HG03095 (cell line): ENCODE results near the gene FIP1L1.

ENCODE experiments used
- ATAC-seq: cut with Tn5 transposase; IDR thresholded peaks from one replicate; pipeline ENCODE4 v1.9.1; 2021; ENCODE audit warnings: moderate library complexity; ENCODE audit not compliant: unreplicated experiment

FIP1L1 gene

GRCh38 chr4:53499791-53500190, 122.3 kb downstream of the FIP1L1 start:
- ATAC-seq, result no peak

DNA sequence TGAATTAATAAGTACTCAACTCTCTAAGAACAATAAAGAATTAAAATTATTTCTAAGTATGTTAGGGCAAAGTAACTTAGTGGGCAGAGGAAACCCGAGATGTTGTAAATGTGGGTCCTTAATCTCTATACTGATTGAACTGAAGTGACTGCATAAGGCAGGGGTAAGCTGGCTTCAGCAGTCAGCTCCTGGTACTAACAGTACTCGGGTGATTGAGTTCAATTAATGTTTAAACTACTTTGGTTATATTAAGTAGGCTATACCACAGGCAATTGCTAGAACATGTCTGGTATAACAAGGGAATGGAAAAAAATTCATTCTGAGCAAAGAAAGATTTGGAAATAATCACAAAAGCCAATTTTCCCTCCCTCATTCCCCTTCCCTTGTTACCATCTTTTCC, 123.1 kb downstream of the FIP1L1 start:
- no peak for ATAC-seq

DNA sequence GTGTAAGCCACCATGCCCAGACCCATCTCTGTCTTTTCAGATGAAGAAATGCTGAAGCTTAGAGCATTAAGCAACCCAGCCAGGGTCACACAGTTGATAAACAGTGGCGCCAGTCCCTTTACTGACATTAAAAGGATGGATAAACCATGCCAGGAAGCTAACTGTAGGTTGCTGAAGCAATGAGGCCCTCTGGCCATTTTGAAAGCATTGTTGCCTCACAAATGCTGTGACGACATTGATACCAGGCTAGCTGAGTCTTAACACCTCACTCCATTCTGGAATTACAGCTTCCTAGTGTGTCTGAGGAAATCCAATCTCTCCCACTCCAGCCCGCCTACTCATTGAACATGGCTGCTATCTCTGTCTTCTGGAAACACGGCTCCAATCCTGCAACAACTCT, 124.1 kb downstream of the FIP1L1 start:
- no peak for ATAC-seq

GRCh38 chr4:53502094-53502493, 124.7 kb downstream of the FIP1L1 start:
- no peak for ATAC-seq

GRCh38 chr4:53505947-53506346, 128.5 kb downstream of the FIP1L1 start:
- no peak for ATAC-seq

GRCh38 chr4:53507058-53507457, 129.6 kb downstream of the FIP1L1 start:
- ATAC-seq, result no peak

- no peak for ATAC-seq
Observed at GRCh38 chr4:53507671-53508286, 130.3 kb downstream of the FIP1L1 start.

GRCh38 chr4:53508446-53508845, 131.0 kb downstream of the FIP1L1 start:
- no peak for ATAC-seq

DNA sequence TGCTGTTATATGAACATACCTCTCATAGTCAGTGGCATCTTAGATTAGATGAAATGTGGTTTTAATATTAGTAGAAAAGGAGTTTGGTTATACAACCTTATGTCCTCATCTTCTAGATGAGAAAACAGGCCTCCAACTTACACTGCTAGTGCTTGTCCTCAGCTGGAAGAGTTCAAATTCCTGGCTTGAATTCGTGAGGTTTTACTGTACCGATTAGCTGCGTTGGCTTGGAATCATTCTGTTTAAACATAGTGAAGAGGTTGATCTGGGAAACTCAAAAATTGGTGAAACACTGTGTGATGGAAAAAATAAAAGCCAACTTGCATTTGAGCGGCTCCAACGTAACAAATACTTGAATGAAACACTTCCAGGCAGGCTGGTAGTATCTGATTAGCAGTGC, 132.9 kb downstream of the FIP1L1 start:
- ATAC-seq, result no peak
